HL-60 (cell line): ENCODE results near the gene KISS1R.

Source experiments
- GABPA ChIP-seq: IDR thresholded peaks from 2 replicates; pipeline ENCODE4 v1.6.1; 2012; ENCODE audit warnings: low read depth
- POLR2AphosphoS5 ChIP-seq: IDR thresholded peaks from 2 replicates; pipeline ENCODE4 v1.6.1; 2012; ENCODE audit warnings: low read depth
- TF ChIP-seq, protein P1 (sequence below): IDR thresholded peaks from one replicate; pipeline ENCODE4 v1.5.1; 2011; ENCODE audit warnings: low read length, control low read depth, inconsistent platforms; ENCODE audit not compliant: insufficient read depth
- TF ChIP-seq, protein P2 (sequence below): IDR thresholded peaks from 2 replicates; pipeline ENCODE4 v1.6.1; 2012; ENCODE audit warnings: low read depth; ENCODE audit not compliant: insufficient replicate concordance

DNA sequence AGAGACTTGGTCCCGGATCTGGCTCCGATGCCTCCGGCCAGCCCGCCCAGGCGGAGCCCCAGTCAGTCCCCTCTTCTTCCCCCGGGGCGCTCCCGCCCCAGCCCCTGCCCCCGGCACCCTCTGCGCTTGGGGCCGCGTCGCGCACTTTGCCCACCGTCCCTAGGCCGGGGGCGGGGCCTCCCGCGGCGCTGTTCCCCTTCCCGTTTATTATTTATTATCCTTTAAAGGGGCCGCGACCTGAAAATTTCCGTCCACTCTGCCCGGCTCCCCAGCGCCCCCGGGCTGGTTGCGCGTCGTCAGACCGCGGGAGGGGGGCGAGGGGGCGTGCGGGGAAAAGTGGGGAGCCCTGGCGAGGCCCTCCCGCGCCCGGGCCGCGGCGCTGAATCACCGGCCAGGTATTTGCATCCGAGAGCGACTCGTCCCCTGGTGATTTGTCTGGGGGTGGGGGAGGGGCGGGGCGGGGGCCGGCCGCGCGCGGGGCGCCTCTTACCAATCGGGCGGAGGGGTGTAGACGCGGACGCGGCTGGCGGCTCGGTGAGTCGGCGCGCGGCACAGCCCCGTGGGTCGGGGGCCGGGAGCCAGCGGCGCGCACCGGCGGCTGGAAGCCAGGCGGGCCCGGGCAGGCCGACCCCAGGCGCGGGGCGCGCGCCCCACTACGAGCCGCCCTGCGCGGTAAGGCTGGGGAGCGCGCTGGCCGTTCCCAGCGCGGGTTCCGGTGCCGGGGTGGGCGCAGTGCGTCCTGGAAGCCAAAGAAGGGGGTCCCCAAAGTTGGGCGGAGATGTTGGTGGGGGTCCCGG, 8.6 kb downstream of the KISS1R start, which contains the start of gene ARID3A:
- TF ChIP-seq, protein P1, sequence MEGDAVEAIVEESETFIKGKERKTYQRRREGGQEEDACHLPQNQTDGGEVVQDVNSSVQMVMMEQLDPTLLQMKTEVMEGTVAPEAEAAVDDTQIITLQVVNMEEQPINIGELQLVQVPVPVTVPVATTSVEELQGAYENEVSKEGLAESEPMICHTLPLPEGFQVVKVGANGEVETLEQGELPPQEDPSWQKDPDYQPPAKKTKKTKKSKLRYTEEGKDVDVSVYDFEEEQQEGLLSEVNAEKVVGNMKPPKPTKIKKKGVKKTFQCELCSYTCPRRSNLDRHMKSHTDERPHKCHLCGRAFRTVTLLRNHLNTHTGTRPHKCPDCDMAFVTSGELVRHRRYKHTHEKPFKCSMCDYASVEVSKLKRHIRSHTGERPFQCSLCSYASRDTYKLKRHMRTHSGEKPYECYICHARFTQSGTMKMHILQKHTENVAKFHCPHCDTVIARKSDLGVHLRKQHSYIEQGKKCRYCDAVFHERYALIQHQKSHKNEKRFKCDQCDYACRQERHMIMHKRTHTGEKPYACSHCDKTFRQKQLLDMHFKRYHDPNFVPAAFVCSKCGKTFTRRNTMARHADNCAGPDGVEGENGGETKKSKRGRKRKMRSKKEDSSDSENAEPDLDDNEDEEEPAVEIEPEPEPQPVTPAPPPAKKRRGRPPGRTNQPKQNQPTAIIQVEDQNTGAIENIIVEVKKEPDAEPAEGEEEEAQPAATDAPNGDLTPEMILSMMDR, result no peak
- TF ChIP-seq POLR2AphosphoS5 (no peak), GABPA (no peak)
- TF ChIP-seq, protein P2, sequence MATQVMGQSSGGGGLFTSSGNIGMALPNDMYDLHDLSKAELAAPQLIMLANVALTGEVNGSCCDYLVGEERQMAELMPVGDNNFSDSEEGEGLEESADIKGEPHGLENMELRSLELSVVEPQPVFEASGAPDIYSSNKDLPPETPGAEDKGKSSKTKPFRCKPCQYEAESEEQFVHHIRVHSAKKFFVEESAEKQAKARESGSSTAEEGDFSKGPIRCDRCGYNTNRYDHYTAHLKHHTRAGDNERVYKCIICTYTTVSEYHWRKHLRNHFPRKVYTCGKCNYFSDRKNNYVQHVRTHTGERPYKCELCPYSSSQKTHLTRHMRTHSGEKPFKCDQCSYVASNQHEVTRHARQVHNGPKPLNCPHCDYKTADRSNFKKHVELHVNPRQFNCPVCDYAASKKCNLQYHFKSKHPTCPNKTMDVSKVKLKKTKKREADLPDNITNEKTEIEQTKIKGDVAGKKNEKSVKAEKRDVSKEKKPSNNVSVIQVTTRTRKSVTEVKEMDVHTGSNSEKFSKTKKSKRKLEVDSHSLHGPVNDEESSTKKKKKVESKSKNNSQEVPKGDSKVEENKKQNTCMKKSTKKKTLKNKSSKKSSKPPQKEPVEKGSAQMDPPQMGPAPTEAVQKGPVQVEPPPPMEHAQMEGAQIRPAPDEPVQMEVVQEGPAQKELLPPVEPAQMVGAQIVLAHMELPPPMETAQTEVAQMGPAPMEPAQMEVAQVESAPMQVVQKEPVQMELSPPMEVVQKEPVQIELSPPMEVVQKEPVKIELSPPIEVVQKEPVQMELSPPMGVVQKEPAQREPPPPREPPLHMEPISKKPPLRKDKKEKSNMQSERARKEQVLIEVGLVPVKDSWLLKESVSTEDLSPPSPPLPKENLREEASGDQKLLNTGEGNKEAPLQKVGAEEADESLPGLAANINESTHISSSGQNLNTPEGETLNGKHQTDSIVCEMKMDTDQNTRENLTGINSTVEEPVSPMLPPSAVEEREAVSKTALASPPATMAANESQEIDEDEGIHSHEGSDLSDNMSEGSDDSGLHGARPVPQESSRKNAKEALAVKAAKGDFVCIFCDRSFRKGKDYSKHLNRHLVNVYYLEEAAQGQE, result peak; percentile 15
